A549 (cell line): ENCODE measurements around the gene SEMG1. TPM values are rescaled to one million over a fixed set of nuclear protein-coding genes. Genes with fewer than 3 reads are reported as not detected.

Experiments used
- ATAC-seq, 2 experiments: fragments of 200-7000 bp in 1 of 2; fragments of >200 bp in 1 of 2; cut with Nextera tagmentation in 1 of 2; cut with Tn5 transposase in 1 of 2; 3 replicates each; pipeline versions ENCODE4 v1.8.0 to v1.9.1; 2018 to 2020; ENCODE audit warnings: mild to moderate bottlenecking in 1 of 2, moderate library complexity in 1 of 2
- CTCF ChIA-PET: fragments of 300-600 bp; sonication (Branson Sonifier 250); formaldehyde crosslinking; extraction: SDS; loops from one replicate; lab custom pipeline; 2021; ENCODE audit warnings: antibody characterized with exemption, inconsistent platforms; lab: Yijun Ruan, JAX
- POLR2A ChIA-PET: fragments of 350-600 bp; formaldehyde crosslinking; extraction: SDS; loops from one replicate; lab custom pipeline; 2021; ENCODE audit warnings: antibody characterized with exemption, inconsistent platforms; lab: Yijun Ruan, JAX
- DNase-seq, 2 experiments: peaks; one replicate each; pipeline versions ENCODE4 v3.0.0 to v3.0.0-alpha.2; 2011 to 2016; ENCODE audit warnings: low read depth in 1 of 2, low spot score in 1 of 2
- FAIRE-seq: peaks from 2 replicates; lab custom pipeline; 2011; peaks lifted over from hg19 to GRCh38; lab: Jason Lieb, UNC
- H3K27ac ChIP-seq, 2 experiments: fragments of >200 bp; sonication (Bioruptor Twin); formaldehyde crosslinking; 3 replicates each; pipeline ENCODE4 v1.5.1; 2016 to 2017
- H3K4me1 ChIP-seq: fragments of >200 bp; sonication (Bioruptor Twin); formaldehyde crosslinking; 3 replicates; pipeline ENCODE4 v1.6.1; 2016
- H3K4me2 ChIP-seq: fragments of >200 bp; sonication (Bioruptor Twin); formaldehyde crosslinking; 3 replicates; pipeline ENCODE4 v1.6.1; 2016
- H3K4me3 ChIP-seq: fragments of >200 bp; sonication (Bioruptor Twin); formaldehyde crosslinking; 3 replicates; pipeline ENCODE4 v1.5.1; 2016
- H3K9me3 ChIP-seq: fragments of >200 bp; sonication (Bioruptor Twin); formaldehyde crosslinking; 3 replicates; pipeline ENCODE4 v1.6.1; 2016
- CBX2 ChIP-seq: fragments of 200-600 bp; sonication (generic); IDR thresholded peaks from 2 replicates; pipeline ENCODE4 v1.6.1; 2016; ENCODE audit warnings: low read depth, mild to moderate bottlenecking, borderline replicate concordance
- CTCF ChIP-seq: fragments of >200 bp; sonication (Bioruptor Twin); formaldehyde crosslinking; IDR thresholded peaks from 3 replicates; pipeline ENCODE4 v1.5.1; 2016
- EHF ChIP-seq: fragments of 250-450 bp; sonication (Bioruptor Pico); IDR thresholded peaks from 2 replicates; pipeline ENCODE4 v1.5.0; 2020; ENCODE audit warnings: mild to moderate bottlenecking
- EP300 ChIP-seq, 2 experiments: fragments of >200 bp; sonication (Bioruptor Twin); formaldehyde crosslinking; IDR thresholded peaks; 2 replicates in 1 of 2; 3 replicates in 1 of 2; pipeline ENCODE4 v1.6.1; 2016 to 2017
- FOSL2 ChIP-seq, 2 experiments: fragments of 450-650 bp in 1 of 2; fragments of >200 bp in 1 of 2; sonication (Bioruptor Twin) in 1 of 2; formaldehyde crosslinking; IDR thresholded peaks; 2 replicates each; pipeline versions ENCODE4 v1.5.0 to v1.6.1; 2016 to 2020; ENCODE audit warnings: mild to moderate bottlenecking in 1 of 2, moderate library complexity in 1 of 2
- GATA3 ChIP-seq: IDR thresholded peaks from 2 replicates; pipeline ENCODE4 v1.6.1; 2012; ENCODE audit warnings: borderline replicate concordance
- HDAC2 ChIP-seq: fragments of 200-600 bp; sonication (generic); IDR thresholded peaks from 2 replicates; pipeline ENCODE4 v1.6.1; 2016
- JUNB ChIP-seq: fragments of >200 bp; sonication (Bioruptor Twin); formaldehyde crosslinking; IDR thresholded peaks from 2 replicates; pipeline ENCODE4 v1.6.1; 2016
- KDM1A ChIP-seq: fragments of 200-600 bp; sonication (generic); IDR thresholded peaks from 2 replicates; pipeline ENCODE4 v1.6.1; 2016; ENCODE audit warnings: low read depth, mild to moderate bottlenecking
- MAFK ChIP-seq: fragments of 450-650 bp; IDR thresholded peaks from 2 replicates; pipeline ENCODE4 v1.6.1; 2014; ENCODE audit not compliant: partially characterized antibody
- MAX ChIP-seq: IDR thresholded peaks from 2 replicates; pipeline ENCODE4 v1.6.1; 2012
- MAZ ChIP-seq: fragments of 150-350 bp; IDR thresholded peaks from 2 replicates; pipeline ENCODE4 v1.6.1; 2014; ENCODE audit warnings: antibody characterized with exemption, low read depth, low read length, borderline replicate concordance
- NFE2L2 ChIP-seq: fragments of 150-350 bp; conservative IDR thresholded peaks from 2 replicates; pipeline ENCODE4 v1.6.1; 2014; ENCODE audit warnings: low read length
- POLR2A ChIP-seq: IDR thresholded peaks from 2 replicates; pipeline ENCODE4 v1.6.1; 2012; ENCODE audit warnings: mild to moderate bottlenecking, low read length
- RCOR1 ChIP-seq: fragments of 150-350 bp; IDR thresholded peaks from 2 replicates; pipeline ENCODE4 v1.6.1; 2014; ENCODE audit warnings: antibody characterized with exemption, low read length, low read depth
- RFX5 ChIP-seq: fragments of 450-650 bp; IDR thresholded peaks from 2 replicates; pipeline ENCODE4 v1.7.1; 2014; ENCODE audit warnings: antibody characterized with exemption, mild to moderate bottlenecking, moderate library complexity
- SMC3 ChIP-seq: fragments of >200 bp; sonication (Bioruptor Twin); formaldehyde crosslinking; IDR thresholded peaks from 3 replicates; pipeline ENCODE4 v1.6.1; 2018; ENCODE audit warnings: inconsistent platforms
- SREBF2 ChIP-seq: fragments of 450-650 bp; IDR thresholded peaks from 2 replicates; pipeline ENCODE4 v1.6.1; 2014; ENCODE audit warnings: mild to moderate bottlenecking, moderate library complexity
- TFCP2L1 ChIP-seq: fragments of 250-450 bp; sonication (Bioruptor Pico); IDR thresholded peaks from 2 replicates; pipeline ENCODE4 v1.5.0; 2021; ENCODE audit warnings: mild to moderate bottlenecking
- WGBS: methylation state at CpG from one replicate; pipeline ENCODE4 v1.1.6; 2017; ENCODE audit errors: missing lambda C conversion rate; 5-methylcytosine and 5-hydroxymethylcytosine counted together
- polyA plus RNA-seq, 4 experiments: library from polyadenylated mRNA; depleted of rRNA in 3 of 4; stranded (reverse); fragments of >200 nt; fragmentation: RNase III in 1 of 4; extraction: RNeasy Plus Mini Kit Qiagen cat#74134 plus additional on column Dnase treatment in 1 of 4; gene quantifications; 2 replicates in 3 of 4; 3 replicates in 1 of 4; pipeline ENCODE4 v1.2.3, GENCODE V29; 2011 to 2017
- TF ChIP-seq, protein P1 (sequence below): fragments of 250-450 bp; sonication (Bioruptor Pico); IDR thresholded peaks from 2 replicates; pipeline ENCODE4 v1.5.0; 2021; ENCODE audit warnings: mild to moderate bottlenecking, moderate library complexity, borderline replicate concordance
- TF ChIP-seq, protein P2 (sequence below): fragments of 200-600 bp; sonication (generic); IDR thresholded peaks from 2 replicates; pipeline ENCODE4 v1.6.1; 2016; ENCODE audit warnings: antibody characterized with exemption, mild to moderate bottlenecking, moderate library complexity
- TF ChIP-seq, protein P3 (sequence below): IDR thresholded peaks from 2 replicates; pipeline ENCODE4 v1.6.1; 2012
- TF ChIP-seq, protein P4 (sequence below): fragments of >200 bp; sonication (Bioruptor Twin); formaldehyde crosslinking; IDR thresholded peaks from 3 replicates; pipeline ENCODE4 v1.6.1; 2016

The SEMG1 gene
- polyA plus RNA-seq, 2 of the 4 experiments (the other 2 are of a cell fraction): not detected

- ATAC-seq: peak; percentile 76 to 87; a peak in 5 of 6 replicates
- TF ChIP-seq TFCP2L1 (CRISPR knock-in tag) (no peak), RCOR1 (no peak), SREBF2 (no peak), MAFK (no peak), RFX5 (no peak)
- TF ChIP-seq, protein P1, sequence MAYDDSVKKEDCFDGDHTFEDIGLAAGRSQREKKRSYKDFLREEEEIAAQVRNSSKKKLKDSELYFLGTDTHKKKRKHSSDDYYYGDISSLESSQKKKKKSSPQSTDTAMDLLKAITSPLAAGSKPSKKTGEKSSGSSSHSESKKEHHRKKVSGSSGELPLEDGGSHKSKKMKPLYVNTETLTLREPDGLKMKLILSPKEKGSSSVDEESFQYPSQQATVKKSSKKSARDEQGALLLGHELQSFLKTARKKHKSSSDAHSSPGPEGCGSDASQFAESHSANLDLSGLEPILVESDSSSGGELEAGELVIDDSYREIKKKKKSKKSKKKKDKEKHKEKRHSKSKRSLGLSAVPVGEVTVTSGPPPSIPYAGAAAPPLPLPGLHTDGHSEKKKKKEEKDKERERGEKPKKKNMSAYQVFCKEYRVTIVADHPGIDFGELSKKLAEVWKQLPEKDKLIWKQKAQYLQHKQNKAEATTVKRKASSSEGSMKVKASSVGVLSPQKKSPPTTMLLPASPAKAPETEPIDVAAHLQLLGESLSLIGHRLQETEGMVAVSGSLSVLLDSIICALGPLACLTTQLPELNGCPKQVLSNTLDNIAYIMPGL (CRISPR knock-in tag): no peak
- TF ChIP-seq, protein P2, sequence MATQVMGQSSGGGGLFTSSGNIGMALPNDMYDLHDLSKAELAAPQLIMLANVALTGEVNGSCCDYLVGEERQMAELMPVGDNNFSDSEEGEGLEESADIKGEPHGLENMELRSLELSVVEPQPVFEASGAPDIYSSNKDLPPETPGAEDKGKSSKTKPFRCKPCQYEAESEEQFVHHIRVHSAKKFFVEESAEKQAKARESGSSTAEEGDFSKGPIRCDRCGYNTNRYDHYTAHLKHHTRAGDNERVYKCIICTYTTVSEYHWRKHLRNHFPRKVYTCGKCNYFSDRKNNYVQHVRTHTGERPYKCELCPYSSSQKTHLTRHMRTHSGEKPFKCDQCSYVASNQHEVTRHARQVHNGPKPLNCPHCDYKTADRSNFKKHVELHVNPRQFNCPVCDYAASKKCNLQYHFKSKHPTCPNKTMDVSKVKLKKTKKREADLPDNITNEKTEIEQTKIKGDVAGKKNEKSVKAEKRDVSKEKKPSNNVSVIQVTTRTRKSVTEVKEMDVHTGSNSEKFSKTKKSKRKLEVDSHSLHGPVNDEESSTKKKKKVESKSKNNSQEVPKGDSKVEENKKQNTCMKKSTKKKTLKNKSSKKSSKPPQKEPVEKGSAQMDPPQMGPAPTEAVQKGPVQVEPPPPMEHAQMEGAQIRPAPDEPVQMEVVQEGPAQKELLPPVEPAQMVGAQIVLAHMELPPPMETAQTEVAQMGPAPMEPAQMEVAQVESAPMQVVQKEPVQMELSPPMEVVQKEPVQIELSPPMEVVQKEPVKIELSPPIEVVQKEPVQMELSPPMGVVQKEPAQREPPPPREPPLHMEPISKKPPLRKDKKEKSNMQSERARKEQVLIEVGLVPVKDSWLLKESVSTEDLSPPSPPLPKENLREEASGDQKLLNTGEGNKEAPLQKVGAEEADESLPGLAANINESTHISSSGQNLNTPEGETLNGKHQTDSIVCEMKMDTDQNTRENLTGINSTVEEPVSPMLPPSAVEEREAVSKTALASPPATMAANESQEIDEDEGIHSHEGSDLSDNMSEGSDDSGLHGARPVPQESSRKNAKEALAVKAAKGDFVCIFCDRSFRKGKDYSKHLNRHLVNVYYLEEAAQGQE: no peak
- no peak for DNase-seq
- WGBS: 0% methylated on average over 2 of the region's 2 CpGs
- no peak overlapping the region for H3K4me2 ChIP-seq
- H3K9me3 ChIP-seq: no peaks in the 10 kb centered on the region
- no peak for FAIRE-seq
- POLR2A ChIA-PET: no interaction called here
- H3K4me3 ChIP-seq: no peak overlapping the region
- H3K4me1 ChIP-seq: peaks cover 2% of the 10 kb centered on the region; the same call in 1 of the 3 replicates
- CTCF ChIA-PET: interaction anchor here (0.9 to 1.8 kb wide), 4 partner anchors 11 to 177 kb away, joined by 3 to 9 read pairs (median 4); no protein-coding TSS in a partner anchor
- H3K27ac ChIP-seq: no peak overlapping the region
These were observed 19.1 kb upstream of the SEMG1 start for GRCh38 chr20:45187693-45188092.

DNA sequence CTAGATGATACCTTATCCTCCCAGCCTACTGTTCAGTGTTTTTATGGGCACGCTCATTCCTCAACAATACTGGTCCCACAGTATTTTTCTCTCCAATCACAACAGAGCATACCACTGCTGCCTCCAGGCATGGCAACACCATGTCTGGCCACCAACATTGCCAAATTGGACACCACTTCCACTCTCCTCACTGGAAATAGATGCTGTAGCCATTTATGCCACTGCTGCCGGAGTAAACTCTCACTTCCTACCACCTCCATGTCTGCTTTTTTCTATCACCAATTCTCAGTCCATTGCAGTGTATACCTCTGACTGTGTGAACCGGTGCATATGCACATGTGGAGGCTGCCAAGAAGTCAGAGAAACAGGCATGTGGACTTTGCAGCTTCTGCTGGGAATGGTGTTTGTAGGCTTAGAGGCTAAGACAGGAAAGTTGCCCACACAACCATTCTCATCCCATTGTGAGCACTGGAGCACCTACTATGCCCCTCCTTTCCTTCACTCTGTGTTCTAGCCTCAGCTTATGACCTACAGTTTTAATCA, 17.7 kb upstream of the SEMG1 start:
- ChIA-PET POLR2A (no interaction called here), CTCF (interaction anchor here (1.2 kb wide), 1 partner anchor 10 kb away, joined by 3 read pairs; no protein-coding TSS in a partner anchor)
- no peak for TF ChIP-seq GATA3
- no peak for TF ChIP-seq RFX5
- TF ChIP-seq, protein P3, sequence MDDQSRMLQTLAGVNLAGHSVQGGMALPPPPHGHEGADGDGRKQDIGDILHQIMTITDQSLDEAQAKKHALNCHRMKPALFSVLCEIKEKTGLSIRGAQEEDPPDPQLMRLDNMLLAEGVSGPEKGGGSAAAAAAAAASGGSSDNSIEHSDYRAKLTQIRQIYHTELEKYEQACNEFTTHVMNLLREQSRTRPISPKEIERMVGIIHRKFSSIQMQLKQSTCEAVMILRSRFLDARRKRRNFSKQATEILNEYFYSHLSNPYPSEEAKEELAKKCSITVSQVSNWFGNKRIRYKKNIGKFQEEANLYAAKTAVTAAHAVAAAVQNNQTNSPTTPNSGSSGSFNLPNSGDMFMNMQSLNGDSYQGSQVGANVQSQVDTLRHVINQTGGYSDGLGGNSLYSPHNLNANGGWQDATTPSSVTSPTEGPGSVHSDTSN: no peak
- no peak for TF ChIP-seq SMC3
- TF ChIP-seq MAZ: no peak
- TF ChIP-seq, protein P1 (CRISPR knock-in tag): no peak
- no peak for TF ChIP-seq MAX
- no peak for TF ChIP-seq EP300 (IDR thresholded peaks at IDR 0.05)
- TF ChIP-seq CTCF: no peak
- TF ChIP-seq KDM1A: no peak
- no peak for TF ChIP-seq HDAC2
- no peak for TF ChIP-seq FOSL2 (IDR thresholded peaks at IDR 0.05)
- TF ChIP-seq FOSL2 (CRISPR knock-in tag; IDR thresholded peaks at IDR 0.05): no peak
- TF ChIP-seq NFE2L2: no peak
- TF ChIP-seq, protein P4, sequence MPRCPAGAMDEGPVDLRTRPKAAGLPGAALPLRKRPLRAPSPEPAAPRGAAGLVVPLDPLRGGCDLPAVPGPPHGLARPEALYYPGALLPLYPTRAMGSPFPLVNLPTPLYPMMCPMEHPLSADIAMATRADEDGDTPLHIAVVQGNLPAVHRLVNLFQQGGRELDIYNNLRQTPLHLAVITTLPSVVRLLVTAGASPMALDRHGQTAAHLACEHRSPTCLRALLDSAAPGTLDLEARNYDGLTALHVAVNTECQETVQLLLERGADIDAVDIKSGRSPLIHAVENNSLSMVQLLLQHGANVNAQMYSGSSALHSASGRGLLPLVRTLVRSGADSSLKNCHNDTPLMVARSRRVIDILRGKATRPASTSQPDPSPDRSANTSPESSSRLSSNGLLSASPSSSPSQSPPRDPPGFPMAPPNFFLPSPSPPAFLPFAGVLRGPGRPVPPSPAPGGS: no peak
- TF ChIP-seq CBX2: no peak
- no peak for TF ChIP-seq POLR2A
- no peak for TF ChIP-seq RCOR1
- TF ChIP-seq JUNB: no peak
- TF ChIP-seq EHF: no peak
- H3K9me3 ChIP-seq: no peaks in the 10 kb centered on the region
- H3K4me3 ChIP-seq: no peak overlapping the region
- FAIRE-seq (no peak), ATAC-seq (no peak), DNase-seq (no peak)
- no peak overlapping the region for H3K27ac ChIP-seq
- no peak overlapping the region for H3K4me2 ChIP-seq
- 56% methylated on average over 3 of the region's 3 CpGs for WGBS
- no peaks in the 10 kb centered on the region for H3K4me1 ChIP-seq
